K562 (cell line): Measurements from ENCODE around the gene KMT5B. TPM values are rescaled to one million over a fixed set of nuclear protein-coding genes. Genes with fewer than 3 reads are reported as not detected.

Experiments
- ATAC-seq: fragments of 200-7000 bp; cut with Tn5 transposase; 3 replicates; pipeline ENCODE4 v1.9.1; 2020; ENCODE audit warnings: moderate library complexity
- BruUV-seq: library from RNA; stranded (reverse); fragments of 400-500 nt; replicated peaks from 2 replicates; lab custom pipeline; 2021; lab: Mats Ljungman, UMichigan
- CTCF ChIA-PET: fragments of 300-600 bp; formaldehyde crosslinking; extraction: SDS; loops from one replicate; lab custom pipeline; 2021; ENCODE audit warnings: low intra/inter-chr PET ratio; lab: Yijun Ruan, JAX
- POLR2A ChIA-PET: fragments of 300-600, 350-650 bp; sonication (Branson Sonifier 250); formaldehyde crosslinking; extraction: SDS; loops from one replicate; lab custom pipeline; 2021; ENCODE audit warnings: antibody characterized with exemption, inconsistent platforms; lab: Yijun Ruan, JAX
- DNase-seq, 4 experiments: peaks; one replicate each; pipeline versions ENCODE4 v3.0.0 to v3.0.0-alpha.2; 2011 to 2018; ENCODE audit warnings: low spot score in 3 of 4, mixed read lengths in 3 of 4; ENCODE audit errors: extremely low read depth in 1 of 4
- FAIRE-seq: peaks from 2 replicates; lab custom pipeline; 2011; peaks lifted over from hg19 to GRCh38; lab: Jason Lieb, UNC
- H2AFZ ChIP-seq: 2 replicates; pipeline ENCODE4 v1.6.0; 2011; ENCODE audit warnings: low read depth, low read length, control low read depth, inconsistent platforms
- H3K27ac ChIP-seq: fragments of 200-600 bp; 3 replicates; pipeline ENCODE4 v1.8.0; 2011; ENCODE audit warnings: low read depth, mild to moderate bottlenecking, control low read depth, inconsistent platforms, low read length, moderate library complexity, mixed read lengths; ENCODE audit errors: extremely low read depth
- H3K27me3 ChIP-seq, 2 experiments: fragments of 300-600 bp in 1 of 2; 2 replicates in 1 of 2; 3 replicates in 1 of 2; pipeline versions ENCODE4 v1.6.0 to v1.8.0; 2011; ENCODE audit warnings: inconsistent platforms in 2 of 2, low read length in 2 of 2, mild to moderate bottlenecking in 1 of 2, mixed read lengths in 1 of 2, moderate library complexity in 1 of 2; ENCODE audit not compliant: control insufficient read depth in 2 of 2, insufficient read depth in 2 of 2
- H3K36me3 ChIP-seq: fragments of 300-600 bp; 3 replicates; pipeline ENCODE4 v1.8.0; 2011; ENCODE audit warnings: mild to moderate bottlenecking, low read length, inconsistent platforms; ENCODE audit not compliant: control insufficient read depth, insufficient read depth
- H3K4me1 ChIP-seq, 2 experiments: fragments of 200-600 bp in 1 of 2; replicated peaks in 1 of 2; 2 replicates in 1 of 2; 3 replicates in 1 of 2; pipeline versions ENCODE4 v1.5.1 to v1.8.0; 2011; ENCODE audit warnings: inconsistent platforms in 2 of 2, low read length in 2 of 2, mild to moderate bottlenecking in 1 of 2, mixed read lengths in 1 of 2, moderate library complexity in 1 of 2; ENCODE audit not compliant: control insufficient read depth in 2 of 2, insufficient read depth in 2 of 2
- H3K4me2 ChIP-seq: 2 replicates; pipeline ENCODE4 v1.6.1; 2011; ENCODE audit warnings: low read length, control low read depth, inconsistent platforms, mixed read lengths; ENCODE audit not compliant: insufficient read depth
- H3K4me3 ChIP-seq: fragments of 200-600 bp; sonication (generic), shearing (Covaris generic); 2 replicates; pipeline ENCODE4 v1.5.1; 2016; ENCODE audit warnings: control low read depth, inconsistent platforms
- H3K79me2 ChIP-seq: fragments of 200-600 bp; 3 replicates; pipeline ENCODE4 v1.8.0; 2011; ENCODE audit warnings: low read length, inconsistent platforms; ENCODE audit not compliant: control insufficient read depth, insufficient read depth
- H3K9ac ChIP-seq, 2 experiments: 2 replicates each; pipeline versions ENCODE4 v1.6.0 to v1.6.1; 2011; ENCODE audit warnings: low read depth in 2 of 2, low read length in 2 of 2, control low read depth in 1 of 2, inconsistent platforms in 1 of 2, mild to moderate bottlenecking in 1 of 2, mixed read lengths in 1 of 2; ENCODE audit not compliant: insufficient read depth in 1 of 2
- H3K9me1 ChIP-seq: one replicate; pipeline ENCODE4 v1.6.0; 2011; ENCODE audit warnings: inconsistent platforms, mild to moderate bottlenecking, low read length, moderate library complexity; ENCODE audit not compliant: control insufficient read depth, insufficient read depth
- H3K9me3 ChIP-seq: replicated peaks from 2 replicates; pipeline ENCODE4 v1.5.1; 2011; ENCODE audit warnings: low read depth, low read length, inconsistent platforms; ENCODE audit not compliant: control insufficient read depth, insufficient read depth
- H4K20me1 ChIP-seq: replicated peaks from 2 replicates; pipeline ENCODE4 v1.6.1; 2011; ENCODE audit warnings: low read length, inconsistent platforms, mixed read lengths; ENCODE audit not compliant: control insufficient read depth, insufficient read depth
- CBFA2T2 ChIP-seq: fragments of 450-650 bp; conservative IDR thresholded peaks from 2 replicates; pipeline ENCODE4 v1.6.1; 2017; ENCODE audit warnings: mild to moderate bottlenecking
- CBFA2T3 ChIP-seq: fragments of 450-650 bp; IDR thresholded peaks from 2 replicates; pipeline ENCODE4 v1.6.1; 2017
- RHOXF2B ChIP-seq: fragments of 250-450 bp; sonication (Bioruptor Pico); conservative IDR thresholded peaks from 2 replicates; pipeline ENCODE4 v1.5.1; 2021
- SNAPC5 ChIP-seq: fragments of 250-450 bp; sonication (Bioruptor Pico); IDR thresholded peaks from 2 replicates; pipeline ENCODE4 v1.8.0; 2021; ENCODE audit warnings: moderate library complexity, mild to moderate bottlenecking, inconsistent platforms
- TCF3 ChIP-seq: sonication (generic); formaldehyde crosslinking; IDR thresholded peaks from 2 replicates; pipeline ENCODE4 v1.4.0; 2020; ENCODE audit warnings: mild to moderate bottlenecking, missing genetic modification reagents
- XRCC5 ChIP-seq: fragments of 200-400 bp; formaldehyde crosslinking; IDR thresholded peaks from 2 replicates; pipeline ENCODE4 v1.6.1; 2017; ENCODE audit warnings: low read depth, mild to moderate bottlenecking, low read length
- ZC3H11A ChIP-seq: IDR thresholded peaks from 2 replicates; pipeline ENCODE4 v1.6.1; 2012; ENCODE audit warnings: low read depth, low read length, improper control_type of control experiment
- WGBS: fragments of 100-300 bp; shearing (Covaris generic); methylation state at CpG from one replicate; pipeline ENCODE4 v1.1.6; 2016; ENCODE audit warnings: low coverage, mixed read lengths; ENCODE audit not compliant: insufficient coverage; ENCODE audit errors: missing lambda C conversion rate; 5-methylcytosine and 5-hydroxymethylcytosine counted together
- in situ Hi-C: fragments of 300-500 bp; cut with MboI; formaldehyde crosslinking; loops from 4 replicates; pipeline ENCODE4 v1.15.0; 2018; ENCODE audit warnings: inconsistent platforms, mixed read lengths
- intact Hi-C: fragments of 100-400 bp; cut with micrococcal nuclease; formaldehyde crosslinking; loops from 2 replicates; pipeline ENCODE4 v1.14.2; 2022
- polyA plus RNA-seq, 8 experiments: library from polyadenylated mRNA; depleted of rRNA in 4 of 8; stranded (reverse) in 5 of 8; unstranded in 3 of 8; fragments of >200 nt; fragmentation: Nextera tagmentation in 2 of 8; fragmentation: Illumina TruSeq in 1 of 8; extraction: Ambion mirVana in 2 of 8; extraction: Trizol in 1 of 8; gene quantifications; 2 replicates each; pipeline versions ENCODE4 v1.2.1 to v1.2.3, GENCODE V29; 2011 to 2014; ENCODE audit warnings: inconsistent platforms in 1 of 8, missing spikeins in 1 of 8
- total RNA-seq, 7 experiments: library from RNA; depleted of rRNA in 6 of 7; stranded (reverse); fragments of >200 nt in 6 of 7; fragmentation: Illumina TruSeq in 2 of 7; extraction: Trizol in 2 of 7; gene quantifications; 2 replicates each; pipeline versions ENCODE4 v1.2.1 to v1.2.3, GENCODE V29; 2011 to 2021; ENCODE audit warnings: low replicate concordance in 1 of 7
- TF ChIP-seq, protein P1 (sequence below): fragments of 450-650 bp; IDR thresholded peaks from 2 replicates; pipeline ENCODE4 v1.6.1; 2016; ENCODE audit warnings: low read depth

The KMT5B gene
- total and polyA plus RNA-seq, 9 of the 15 experiments (the other 6 are each of a cell fraction or from before 2014, with no cell fraction given): 7.3 to 27.3 (median 20.9) TPM

DNA sequence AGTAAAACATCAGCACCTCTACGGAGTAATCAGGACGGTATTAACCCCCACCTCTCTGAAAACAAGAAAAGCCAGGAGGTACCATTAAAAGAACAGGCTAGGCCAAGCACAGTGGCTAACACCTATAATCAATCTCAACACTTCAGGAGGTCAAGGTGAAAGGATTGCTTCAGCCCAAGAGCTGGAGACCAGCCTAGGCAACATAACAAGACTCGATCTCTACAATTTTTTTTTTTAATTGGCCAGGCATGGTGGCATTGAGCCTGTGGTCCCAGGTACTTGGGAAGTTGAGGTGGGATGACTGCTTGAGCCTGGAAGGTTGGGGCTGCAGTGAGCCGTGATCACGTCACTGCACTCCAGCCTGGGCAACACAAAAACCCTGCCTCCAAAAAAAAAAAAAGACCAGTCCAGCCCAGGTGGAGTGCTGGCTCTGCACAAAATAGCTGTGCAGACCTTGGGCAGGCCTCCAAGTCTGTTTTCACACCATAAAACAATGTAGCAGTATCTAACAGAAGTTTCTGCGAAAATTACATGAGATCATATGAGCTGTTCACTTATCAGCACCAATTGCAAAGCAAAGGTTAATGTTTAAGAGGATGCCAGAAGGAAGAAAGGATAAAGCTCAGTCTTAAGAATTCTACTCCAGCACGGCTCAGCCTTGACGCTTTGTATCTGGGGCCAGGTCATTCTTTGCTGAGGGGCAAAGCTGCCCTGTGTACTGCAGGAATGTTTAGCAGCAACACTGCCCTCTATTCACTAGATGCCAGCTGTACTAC is 106.7 kb downstream of the KMT5B start:
- no peak overlapping the region for H2AFZ ChIP-seq
- peaks cover 70% of the 10 kb centered on the region for H3K79me2 ChIP-seq
- peak overlapping the region in 1 of 2 experiments; percentile 69; a peak in 1 of 4 replicates for H3K9ac ChIP-seq
- H3K4me2 ChIP-seq: no peak overlapping the region
- in situ Hi-C loops (no loop called here), intact Hi-C loops (no loop called here)
- FAIRE-seq (no peak), ATAC-seq (peak; percentile 63), DNase-seq (peak in 1 of 4 experiments; percentile 37)
- ChIA-PET POLR2A (interaction anchor here (0.7 to 3.0 kb wide), 3 partner anchors 9 to 18 kb away, joined by 3 to 31 read pairs (median 4); no protein-coding TSS in a partner anchor), CTCF (no interaction called here)
- H3K36me3 ChIP-seq: peaks cover 28% of the 10 kb centered on the region; the same call in 2 of the 3 replicates
- no TSS peak for BruUV-seq
- no peaks in the 10 kb centered on the region for H3K27me3 ChIP-seq
- H4K20me1 ChIP-seq: peaks cover 5% of the 10 kb centered on the region; the same call in 1 of the 2 replicates
- 0 out of 3 replicates have a peak overlapping the region, but pooled peaks have one; percentile 21 for H3K27ac ChIP-seq
- 22% methylated on average over 8 of the region's 8 CpGs for WGBS
- H3K4me1 ChIP-seq: peaks cover 4 to 16% of the 10 kb centered on the region in 2 experiments; a peak in 4 of 5 replicates
- H3K9me1 ChIP-seq: no peaks in the 10 kb centered on the region
- no peak overlapping the region for H3K4me3 ChIP-seq
- H3K9me3 ChIP-seq: no peaks in the 10 kb centered on the region
- no peak for TF ChIP-seq SNAPC5 (CRISPR knock-in tag)
- 0 out of 2 replicates have a peak, but pooled peaks have one; percentile 2 for TF ChIP-seq CBFA2T2
- TF ChIP-seq, protein P1, sequence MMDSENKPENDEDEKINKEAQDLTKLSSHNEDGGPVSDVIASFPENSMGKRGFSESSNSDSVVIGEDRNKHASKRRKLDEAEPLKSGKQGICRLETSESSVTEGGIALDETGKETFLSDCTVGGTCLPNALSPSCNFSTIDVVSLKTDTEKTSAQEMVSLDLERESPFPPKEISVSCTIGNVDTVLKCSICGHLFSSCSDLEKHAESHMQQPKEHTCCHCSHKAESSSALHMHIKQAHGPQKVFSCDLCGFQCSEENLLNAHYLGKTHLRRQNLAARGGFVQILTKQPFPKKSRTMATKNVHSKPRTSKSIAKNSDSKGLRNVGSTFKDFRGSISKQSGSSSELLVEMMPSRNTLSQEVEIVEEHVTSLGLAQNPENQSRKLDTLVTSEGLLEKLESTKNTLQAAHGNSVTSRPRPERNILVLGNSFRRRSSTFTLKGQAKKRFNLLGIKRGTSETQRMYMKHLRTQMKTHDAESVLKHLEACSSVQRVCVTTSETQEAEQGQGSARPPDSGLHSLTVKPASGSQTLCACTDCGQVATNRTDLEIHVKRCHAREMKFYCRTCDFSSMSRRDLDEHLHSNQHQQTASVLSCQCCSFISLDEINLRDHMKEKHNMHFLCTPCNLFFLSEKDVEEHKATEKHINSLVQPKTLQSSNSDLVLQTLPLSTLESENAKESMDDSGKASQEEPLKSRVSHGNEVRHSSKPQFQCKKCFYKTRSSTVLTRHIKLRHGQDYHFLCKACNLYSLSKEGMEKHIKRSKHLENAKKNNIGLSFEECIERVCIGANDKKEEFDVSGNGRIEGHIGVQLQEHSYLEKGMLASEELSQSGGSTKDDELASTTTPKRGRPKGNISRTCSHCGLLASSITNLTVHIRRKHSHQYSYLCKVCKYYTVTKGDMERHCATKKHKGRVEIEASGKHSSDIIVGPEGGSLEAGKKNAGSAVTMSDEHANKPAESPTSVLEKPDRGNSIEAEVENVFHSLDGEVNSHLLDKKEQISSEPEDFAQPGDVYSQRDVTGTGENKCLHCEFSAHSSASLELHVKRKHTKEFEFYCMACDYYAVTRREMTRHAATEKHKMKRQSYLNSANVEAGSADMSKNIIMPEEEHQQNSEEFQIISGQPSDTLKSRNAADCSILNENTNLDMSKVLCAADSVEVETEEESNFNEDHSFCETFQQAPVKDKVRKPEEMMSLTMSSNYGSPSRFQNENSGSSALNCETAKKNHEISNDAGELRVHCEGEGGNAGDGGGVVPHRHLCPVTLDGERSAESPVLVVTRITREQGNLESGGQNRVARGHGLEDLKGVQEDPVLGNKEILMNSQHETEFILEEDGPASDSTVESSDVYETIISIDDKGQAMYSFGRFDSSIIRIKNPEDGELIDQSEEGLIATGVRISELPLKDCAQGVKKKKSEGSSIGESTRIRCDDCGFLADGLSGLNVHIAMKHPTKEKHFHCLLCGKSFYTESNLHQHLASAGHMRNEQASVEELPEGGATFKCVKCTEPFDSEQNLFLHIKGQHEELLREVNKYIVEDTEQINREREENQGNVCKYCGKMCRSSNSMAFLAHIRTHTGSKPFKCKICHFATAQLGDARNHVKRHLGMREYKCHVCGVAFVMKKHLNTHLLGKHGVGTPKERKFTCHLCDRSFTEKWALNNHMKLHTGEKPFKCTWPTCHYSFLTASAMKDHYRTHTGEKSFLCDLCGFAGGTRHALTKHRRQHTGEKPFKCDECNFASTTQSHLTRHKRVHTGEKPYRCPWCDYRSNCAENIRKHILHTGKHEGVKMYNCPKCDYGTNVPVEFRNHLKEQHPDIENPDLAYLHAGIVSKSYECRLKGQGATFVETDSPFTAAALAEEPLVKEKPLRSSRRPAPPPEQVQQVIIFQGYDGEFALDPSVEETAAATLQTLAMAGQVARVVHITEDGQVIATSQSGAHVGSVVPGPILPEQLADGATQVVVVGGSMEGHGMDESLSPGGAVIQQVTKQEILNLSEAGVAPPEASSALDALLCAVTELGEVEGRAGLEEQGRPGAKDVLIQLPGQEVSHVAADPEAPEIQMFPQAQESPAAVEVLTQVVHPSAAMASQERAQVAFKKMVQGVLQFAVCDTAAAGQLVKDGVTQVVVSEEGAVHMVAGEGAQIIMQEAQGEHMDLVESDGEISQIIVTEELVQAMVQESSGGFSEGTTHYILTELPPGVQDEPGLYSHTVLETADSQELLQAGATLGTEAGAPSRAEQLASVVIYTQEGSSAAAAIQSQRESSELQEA: no peak
- TF ChIP-seq XRCC5: no peak
- no peak for TF ChIP-seq RHOXF2B
- TF ChIP-seq ZC3H11A: no peak
- TF ChIP-seq CBFA2T3: peak; percentile 30; the same call in 1 of the 2 replicates
- TF ChIP-seq TCF3: peak; percentile 43
